ENCODE measurements around the gene TMEM184A.
A peak's percentile ranks its signal among the peaks of the same experiment; 100 is the strongest.

Gene TMEM184A

DNA sequence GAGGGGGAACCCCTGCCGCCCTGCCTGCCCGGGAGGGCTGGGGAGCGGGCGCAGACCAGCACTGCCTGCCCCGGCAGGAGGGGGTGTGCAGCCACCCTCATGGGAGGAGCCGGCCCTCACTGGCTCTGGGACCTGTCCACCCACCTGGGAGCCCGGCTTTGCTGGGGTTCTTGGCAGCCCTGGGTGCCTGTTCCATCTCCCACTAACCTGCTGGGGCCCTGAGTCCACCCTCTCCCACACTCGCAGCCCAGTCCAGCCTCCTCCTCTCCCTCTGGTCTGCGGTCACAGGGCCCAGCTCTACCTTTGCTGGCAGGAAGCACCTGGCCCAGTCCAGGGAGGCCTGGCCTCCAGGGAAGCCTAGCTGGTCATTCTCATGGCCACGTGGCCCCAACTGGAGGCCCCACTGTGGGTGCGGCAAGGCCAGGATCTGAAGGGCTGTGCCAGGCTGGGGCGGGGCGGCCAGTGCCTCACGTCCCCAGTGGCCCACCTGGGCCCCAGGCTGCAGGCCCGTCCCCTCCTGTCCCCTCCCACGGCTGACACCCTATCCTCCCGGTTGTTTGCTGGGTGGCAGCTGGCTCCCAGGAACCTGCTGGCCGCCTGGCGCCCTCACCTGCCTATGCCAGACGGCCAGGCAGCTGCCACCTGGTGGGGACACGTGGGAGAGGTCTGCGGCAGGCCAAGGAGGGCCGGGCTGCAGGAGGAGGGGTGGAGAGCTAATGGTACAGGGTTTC lies at the start of gene TMEM184A:
TMEM184A (minus strand) TSS at position 393 of the 731 bp plus-strand sequence. CDS start 721 bp downstream, outside the sequence.
- DNase-seq, result peak; percentile 65

DNA sequence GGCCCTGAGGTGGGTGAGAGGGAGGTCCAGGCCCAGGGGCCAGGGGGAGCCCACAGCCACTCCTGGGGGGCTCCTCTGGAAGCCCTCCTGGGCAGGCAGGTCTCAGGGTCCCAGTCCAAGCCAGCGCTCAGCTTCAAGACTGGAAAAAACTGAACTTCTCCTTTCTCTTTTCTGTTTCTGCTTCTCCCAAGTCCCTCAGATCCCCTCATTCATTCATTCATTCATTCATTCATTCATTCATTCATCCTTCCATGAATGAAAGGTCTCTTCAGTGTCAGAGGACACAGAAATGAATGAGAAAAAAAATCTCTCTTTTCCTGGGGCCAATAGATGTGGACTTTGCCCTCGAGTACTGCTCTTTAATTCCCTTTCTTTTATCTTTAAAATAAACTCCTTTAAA lies 48.4 kb upstream of the TMEM184A start:
- no peak for DNase-seq

DNA sequence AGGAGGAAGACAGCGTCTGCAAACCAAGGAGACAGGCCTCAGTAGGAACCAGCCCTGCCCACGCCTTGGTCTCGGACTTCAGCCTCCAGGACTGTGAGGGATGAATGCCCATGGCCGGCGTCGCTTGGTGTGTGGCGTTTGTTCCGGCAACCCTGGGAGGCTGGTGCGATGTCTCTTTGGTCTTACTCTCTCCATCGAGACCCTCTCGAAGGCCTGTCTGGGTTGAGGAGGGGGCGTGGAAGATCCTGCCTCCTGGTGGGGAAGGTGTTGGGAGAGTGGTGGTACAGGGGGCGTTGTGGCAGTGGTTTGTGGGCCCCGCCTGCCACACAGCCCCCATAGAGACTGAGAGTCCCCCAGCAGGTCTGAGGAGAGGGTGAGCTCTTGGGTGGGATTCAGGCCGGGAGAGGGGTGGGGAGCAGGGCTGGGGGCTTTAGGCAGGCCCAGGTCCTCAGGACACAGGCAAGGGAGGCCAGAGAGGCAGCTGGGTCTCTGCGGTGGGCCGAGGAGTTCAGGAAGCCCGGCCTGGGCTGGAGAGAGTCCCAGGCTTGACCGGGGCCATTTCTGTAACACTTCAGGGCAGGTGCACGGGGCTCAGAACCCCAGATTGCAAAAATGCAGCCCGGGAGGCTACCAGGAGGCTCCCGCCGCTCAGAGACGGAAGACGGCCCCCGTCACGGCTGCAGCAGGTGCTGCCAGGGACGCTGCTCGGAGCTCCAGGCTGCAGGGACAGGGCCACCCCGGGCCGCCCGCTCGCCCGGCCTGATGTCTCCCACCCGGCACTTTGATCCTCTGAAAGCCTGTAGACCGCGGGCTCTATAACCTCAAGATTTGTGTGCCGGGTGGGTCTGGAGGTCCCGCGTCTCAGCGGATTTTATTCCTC lies 47.6 kb upstream of the TMEM184A start:
- no peak for DNase-seq

DNA sequence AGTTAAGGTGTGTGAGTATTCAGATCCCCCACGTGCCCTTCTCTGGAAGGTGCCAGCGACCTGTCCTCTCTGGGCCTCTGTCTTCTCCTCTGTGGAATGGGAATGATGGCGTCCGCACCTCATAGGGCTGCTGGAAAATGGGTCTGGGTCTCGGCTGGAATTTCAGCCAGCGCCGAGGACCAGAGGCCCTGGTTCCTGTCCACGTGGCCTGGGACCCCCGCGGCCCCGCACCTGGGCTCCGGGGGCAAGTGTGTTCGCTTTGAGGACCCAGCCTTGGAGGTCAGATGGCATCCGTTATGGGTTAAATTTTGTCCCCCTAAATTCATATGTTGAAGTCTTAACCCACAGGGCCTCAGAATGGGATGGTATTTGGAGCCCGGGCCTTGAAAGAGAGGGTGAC lies 46.4 kb upstream of the TMEM184A start:
- DNase-seq, result no peak

DNA sequence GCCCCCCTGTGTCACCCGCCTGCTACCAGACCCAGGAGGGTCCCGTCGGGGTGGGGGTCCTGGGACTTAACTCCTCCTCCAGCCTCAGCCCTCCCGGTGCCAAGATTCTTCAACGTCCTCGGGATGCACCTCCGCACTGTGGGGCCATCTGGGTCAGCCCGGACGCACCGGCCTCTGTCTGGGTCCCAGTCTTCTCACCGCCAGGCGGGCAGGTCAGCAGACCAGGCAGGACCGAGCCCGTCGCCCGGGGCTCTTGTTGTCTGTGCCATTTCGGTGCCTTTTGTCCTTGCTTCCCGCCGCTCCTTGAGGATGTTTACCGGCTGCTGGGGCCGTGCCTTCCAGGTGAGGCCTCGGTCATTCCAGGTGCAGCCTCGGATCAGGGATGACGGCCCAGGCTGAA lies 46.0 kb upstream of the TMEM184A start:
- DNase-seq, result no peak

DNA sequence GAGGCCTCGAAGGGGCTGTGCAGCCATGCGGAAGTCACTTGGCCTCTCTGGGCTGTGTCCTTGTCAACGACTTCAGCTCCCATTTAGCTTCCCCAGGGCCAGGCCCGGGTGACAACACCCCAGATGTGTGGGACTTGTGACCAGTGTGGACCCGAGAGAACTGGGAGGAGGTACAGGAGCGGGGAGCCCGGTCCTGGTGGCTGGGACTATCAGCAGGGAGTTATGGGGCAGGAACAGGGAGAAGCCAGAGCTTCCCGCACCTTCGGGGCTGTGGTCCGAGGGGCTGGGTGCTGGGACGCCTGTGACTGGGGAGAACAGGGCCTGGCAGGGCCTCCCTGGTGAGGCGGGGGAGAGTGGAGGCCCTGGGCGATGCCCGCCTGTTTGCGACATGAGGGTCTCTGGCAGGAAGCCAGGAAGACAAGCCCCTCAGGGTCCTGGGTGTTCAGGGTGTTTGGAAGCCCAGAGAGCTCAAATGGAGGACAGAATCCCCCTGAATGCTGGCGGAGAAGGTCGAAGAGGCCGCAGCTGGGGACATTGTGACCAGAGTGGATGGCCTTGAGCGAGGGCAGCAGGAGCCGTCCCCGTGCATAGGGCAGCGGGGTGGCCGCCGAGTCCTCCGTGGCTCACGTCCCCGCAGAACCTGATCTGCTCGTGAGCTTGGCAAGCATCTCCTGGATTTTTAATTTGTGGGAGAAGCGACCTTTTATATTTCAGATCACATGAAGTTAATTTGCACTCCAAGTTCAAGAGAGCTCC lies 43.8 kb upstream of the TMEM184A start:
- DNase-seq, result no peak

DNA sequence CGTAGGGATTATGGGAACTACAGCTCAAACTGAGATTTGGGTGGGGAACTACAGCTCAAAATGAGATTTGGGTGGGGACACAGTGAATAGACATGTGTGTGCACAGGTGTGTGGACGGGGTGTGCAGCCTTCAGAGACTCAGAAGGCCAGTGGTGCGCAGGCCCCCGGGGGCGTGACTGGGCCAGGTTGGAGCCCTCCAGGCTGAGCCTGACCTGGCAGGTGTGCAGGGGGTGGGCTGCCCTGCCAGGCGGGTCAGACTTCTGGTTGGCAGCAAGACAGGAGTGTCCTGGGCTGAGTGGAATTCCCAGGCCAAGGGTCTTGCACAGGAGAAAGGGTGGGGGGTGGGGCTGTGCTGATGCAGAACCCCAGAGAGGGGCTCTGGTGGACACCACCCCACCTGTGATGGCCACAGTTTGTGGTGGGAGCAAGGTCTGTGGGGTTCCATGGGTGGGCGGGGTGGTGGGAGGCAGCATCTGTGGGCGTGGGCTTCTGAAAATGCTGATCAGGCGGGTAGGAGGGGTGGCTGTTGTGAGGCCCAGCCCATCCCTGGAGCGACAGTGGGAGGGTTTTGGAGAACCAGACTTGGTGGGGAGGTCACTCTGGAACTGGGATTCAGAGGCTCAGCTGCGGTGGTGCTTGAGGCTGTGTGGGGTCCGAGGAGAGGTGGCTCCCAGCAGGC lies 43.1 kb upstream of the TMEM184A start:
- no peak for DNase-seq

DNA sequence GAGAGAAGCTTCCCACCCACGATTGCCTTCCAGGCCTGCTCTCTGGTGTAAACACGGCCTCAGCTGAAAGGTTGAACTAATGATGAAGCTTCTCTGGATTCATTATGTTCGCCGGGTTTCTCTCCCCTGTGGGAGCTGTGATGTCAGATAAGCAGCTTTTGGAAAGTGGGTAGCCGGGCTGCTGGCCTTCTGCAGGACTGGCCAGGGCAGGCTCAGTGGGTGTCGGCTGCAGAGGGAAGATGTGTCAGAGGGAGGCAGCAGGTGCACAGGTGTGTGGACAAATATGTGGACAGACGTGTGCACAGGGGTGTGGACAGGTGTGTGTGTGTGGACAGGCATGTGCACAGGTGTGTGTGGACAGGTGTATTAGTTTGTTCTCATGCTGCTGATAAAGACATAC lies 42.3 kb upstream of the TMEM184A start:
- no peak for DNase-seq

DNA sequence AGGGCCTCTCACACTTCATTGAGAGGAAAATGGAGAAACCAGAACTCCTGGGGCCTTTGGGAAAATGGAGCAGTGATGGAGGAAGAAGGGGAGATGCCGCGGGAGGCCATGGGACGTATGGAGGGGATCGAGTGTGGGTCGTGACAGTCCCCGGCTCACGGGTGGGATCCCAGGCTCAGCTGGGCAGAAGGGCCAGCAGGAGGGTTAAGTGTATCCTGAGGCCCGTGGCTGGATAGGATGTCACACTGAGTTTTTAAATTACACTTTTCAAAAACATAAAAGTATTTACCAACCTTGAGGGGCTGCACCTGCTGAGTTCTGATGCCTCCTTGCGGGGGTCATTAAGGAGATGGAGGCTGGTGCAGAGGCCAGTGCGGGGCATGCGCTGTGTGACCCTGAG lies 41.8 kb upstream of the TMEM184A start:
- DNase-seq, result no peak

DNA sequence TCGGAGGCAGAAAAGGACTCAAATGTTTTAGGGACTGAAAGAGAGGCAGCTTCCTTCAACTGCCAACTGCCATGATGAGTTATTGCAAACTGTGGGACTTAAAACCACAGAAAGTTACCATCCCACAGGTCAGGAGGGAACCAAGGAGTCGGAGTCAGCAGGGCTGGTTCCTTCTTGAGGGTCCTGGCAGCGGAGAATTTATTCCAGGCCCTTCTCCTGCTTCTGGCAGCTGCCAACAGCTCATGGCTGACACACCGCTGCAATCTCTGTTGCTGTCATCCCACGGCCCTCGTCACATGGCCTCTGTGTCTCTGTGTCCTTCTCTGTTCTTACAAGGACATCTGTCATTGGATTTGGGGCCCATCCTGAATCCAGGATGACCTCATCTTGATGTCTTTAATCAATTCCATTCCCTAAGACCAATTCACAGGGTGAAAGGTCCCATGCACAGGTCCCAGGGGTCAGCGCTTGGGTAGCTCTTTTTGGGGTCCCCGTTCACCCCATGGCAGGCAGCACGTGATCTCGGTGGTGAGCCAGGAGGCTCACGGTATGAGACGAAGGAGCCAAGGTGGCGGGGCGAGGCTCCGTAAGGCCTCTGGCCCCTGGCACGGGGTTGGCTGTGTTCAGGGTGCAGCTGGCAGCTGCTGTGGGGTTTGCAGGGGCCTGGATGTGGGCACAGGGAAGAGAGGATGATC lies 41.2 kb upstream of the TMEM184A start:
- no peak for DNase-seq

DNA sequence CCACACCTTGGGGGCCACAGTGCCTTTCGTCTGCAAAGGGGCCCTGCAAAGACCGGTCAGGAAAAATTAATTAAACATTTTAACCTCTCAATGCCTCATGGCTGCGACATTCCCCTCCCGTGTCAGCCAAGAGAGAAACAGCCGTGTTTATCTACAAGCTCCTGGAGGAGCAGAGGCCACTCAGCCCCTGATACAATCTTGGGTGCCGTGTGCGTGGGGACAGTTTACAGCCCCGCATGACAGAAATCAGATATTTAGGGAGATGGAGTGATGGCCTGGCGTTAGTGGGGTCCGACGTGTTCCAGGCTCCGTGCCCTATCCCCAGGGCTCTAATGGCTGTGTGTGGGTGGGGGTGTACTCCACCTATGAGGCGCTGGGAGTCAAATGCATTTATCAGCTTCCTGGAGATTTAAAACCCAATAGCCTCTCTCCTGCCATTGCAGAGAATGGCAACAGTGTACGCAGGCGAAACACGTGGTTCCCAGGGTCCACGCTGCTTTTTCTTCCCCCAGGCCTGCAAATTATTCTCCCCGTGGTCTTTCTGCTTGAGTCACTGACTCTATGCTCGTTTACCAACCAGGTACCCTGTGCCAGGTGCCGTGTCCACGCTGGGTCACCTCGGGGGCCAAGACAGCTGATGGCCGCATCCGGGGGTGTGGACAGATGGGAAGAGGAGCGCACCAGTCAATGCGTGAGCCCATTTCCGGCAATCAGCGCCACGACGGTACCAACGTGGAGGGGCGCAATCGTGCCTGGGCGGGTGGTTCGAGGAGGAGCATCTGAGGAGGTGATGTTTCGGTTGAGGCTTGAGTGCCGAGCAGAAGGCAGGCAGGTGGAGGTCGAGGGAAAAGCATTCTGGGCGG lies 40.4 kb upstream of the TMEM184A start:
- DNase-seq, result no peak

DNA sequence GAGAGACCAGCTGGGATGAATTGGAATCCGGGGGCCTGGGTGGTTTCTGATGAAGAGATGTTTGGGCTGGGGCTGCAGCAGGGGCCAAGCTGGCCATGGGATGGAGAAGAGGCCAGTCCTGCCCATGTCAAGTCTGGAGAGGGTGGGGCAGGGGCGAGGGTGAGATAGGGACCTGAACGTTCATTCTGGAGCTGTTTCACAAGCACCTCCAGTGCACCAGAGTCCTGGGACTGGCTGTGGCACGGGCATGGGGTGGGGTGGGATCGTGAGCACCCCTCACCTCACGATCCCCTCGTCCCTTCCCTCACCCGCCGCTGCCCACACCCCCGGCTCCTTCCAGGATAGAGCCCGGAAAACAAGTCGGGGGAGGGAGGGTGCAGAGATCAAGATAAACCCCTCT lies 39.6 kb upstream of the TMEM184A start:
- DNase-seq, result no peak

DNA sequence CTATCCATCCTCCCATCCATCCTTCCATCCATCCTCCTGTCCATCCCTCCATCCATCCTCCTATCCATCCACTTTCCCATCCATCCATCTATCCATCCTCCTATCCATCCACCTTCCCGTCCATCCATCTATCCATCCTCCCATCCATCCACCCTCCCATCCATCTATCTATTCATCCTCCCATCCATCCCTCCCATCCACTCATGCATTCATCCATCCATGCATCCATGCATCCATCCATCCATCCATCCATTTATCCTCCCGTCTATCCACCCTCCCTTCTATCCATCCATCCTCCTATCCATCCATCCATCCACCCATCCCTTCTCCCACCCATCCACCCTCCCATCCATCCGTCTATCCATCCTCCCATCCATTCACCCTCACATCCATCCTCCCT lies 39.0 kb upstream of the TMEM184A start:
- no peak for DNase-seq

DNA sequence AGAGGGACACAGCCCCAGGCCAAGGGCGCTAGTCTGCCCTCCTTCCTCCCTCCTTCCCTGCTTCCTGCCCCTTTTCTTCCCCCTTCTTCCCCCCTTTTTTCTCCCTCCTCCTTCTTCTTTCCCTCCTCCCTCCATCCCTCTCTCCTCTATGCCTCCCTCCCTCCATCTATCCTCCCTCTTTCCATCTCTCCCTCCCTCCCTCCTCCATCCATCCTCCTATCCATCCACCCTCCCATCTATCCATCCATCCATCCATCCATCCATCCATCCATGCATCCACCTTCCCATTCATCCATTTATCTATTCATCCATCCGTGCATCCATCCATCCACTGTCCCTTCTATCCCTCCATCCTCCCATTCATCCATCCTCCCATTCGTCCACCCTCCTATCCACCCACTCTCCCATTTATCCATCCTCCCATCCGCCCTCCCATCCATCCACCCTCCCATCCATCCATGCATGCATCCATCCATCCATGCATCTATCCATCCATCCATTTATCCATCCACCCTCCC lies 38.0 kb upstream of the TMEM184A start:
- DNase-seq, result no peak

DNA sequence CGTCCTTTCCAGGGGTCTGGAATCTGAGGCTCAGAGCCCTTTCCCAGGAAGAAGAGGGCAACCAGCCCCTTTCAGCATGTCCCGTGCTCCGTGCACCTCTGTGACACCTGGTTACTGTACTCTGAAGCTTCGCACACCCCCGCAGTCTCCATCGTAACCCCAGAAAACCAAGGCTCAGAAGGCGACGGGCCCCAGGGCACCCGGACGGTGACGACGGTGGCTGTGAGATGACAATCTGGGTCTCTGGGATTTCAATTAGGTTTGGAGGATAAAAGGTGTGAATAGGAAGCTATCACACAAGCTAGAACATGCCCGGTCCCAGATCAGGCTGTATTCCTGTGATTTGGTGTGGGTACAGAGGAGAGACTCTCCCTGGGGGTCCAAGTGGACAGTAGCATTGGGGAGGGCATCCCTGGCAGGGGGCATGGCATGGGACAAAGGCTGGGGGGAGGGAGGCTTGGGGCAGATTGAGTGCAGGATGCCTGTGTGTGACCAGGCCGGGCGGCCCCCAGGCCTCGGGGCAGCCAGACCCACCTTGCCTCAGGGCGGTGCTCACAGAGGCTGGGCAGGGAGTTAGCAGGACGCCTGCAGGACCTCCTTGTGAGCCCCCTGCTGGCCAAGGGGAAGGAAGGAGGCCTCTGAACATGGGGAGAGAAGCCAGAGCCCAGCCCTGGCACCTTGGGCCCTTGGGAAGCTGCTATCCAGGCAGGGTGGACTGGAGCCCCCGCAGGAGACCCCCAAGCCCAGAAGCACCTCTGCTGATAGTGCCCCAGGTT lies 37.3 kb upstream of the TMEM184A start:
- peak; percentile 19 for DNase-seq

DNA sequence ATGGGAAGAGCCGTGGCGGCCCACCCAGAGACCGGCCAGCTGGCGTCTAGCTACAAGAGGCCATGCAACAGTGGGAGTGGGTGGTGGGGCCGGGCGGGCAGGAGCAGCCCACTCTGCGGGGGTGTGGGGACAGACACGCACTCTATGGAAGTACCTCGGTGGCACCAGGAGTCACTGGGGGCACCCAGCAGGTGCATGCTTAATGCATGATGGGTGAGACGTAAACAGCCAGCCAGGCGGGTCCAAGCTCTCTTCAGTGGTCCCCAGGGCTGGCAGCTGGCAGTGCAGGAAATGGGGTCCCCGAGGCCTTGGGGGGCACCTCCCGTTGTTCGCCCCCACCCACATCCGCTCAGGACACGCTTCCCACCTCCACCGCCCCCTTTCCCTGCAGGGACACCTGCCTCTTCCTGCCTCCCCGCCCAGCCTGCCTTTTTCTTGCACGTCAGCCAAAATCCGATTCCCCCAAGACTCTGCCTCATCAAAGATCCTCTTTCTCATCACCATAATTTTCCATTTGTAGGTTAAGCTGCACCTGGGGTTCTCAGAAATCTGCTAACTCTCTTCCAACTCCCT lies 36.4 kb upstream of the TMEM184A start:
- DNase-seq, result no peak

DNA sequence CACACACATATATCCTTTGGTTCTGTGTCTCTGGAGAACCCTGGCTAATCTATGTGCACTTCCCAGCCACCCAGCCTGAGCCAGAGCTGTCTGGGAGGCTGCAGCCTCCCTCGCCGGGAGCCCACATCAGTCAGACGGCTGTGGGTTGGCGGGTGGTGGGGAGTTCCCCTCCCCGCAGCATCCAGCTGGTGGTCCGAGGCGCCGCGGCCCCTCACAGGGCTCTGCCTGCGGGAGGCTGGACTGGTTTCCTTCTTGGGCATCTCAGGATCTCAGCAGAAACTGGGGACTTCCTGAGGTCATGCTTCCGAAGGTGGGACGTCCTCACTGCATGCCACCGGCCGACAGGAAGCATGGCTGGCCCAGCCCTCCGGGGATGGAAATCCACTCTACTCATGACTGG lies 35.9 kb upstream of the TMEM184A start:
- no peak for DNase-seq

DNA sequence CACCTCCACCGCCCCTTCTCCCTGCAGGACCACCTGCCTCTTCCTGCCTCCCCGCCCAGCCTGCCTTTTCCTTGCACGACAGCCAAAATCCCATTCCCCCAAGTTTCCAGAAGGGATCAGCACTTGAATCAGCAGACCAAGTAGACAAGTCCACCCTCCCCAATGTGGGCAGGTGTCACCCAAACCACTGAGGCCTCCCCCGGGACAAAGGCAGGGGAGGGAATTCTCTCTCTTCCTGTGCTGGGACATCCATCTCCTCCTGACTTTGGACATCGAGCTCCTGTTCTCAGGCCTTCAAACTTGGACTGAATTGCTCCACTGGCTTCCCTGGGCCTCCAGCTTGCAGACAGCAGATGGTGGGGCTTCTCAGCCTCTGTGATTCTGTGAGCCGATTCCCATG lies 35.4 kb upstream of the TMEM184A start:
- no peak for DNase-seq

DNA sequence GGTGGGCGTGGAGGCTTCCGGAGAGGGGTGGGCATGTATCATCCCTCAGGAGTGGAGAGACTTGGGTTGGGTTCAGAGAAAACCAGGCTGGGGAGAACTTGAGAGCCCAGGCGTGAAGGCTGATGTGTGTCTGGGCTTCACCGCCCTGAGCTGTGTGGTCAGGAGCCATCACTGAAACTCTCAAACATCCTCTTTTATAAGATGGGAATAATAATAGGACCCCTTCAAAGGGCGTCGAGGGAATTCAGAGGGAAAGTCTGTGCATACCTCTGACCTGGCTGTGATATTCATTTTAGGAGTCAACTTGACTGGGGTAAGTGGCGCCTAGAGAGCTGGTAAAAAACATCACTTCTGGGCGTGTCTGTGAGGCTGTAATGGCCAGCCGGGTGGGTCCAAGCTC lies 34.9 kb upstream of the TMEM184A start:
- DNase-seq, result no peak

DNA sequence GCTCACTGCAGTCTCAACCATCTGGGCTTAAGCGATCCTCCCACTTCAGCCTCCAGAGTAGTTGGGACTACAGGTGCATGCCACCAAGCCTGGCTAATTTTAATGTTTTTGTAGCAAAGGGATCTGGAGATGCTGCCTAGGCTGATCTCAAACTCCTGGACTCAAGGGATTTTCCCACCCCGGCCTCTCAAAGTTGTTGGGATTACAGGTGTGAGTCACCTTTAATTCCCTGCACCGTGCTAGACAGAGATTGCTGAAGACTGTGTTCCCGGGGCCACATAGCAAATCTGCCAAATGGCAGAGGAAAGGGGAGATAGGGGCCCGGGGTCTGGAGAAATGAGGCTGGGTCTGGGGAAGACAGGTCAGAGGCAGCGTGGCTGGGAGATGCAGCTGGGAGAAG lies 34.5 kb upstream of the TMEM184A start:
- no peak for DNase-seq
